Skin epidermis (tissue), 12 donors: ENCODE results near the gene CACNA2D3.
"Not testable (repeated sequence)": the region's sequence is repeated elsewhere in the genome, so short reads cannot be mapped to it uniquely, and the experiment has no call there.

ENCODE experiments used
- H3K27ac ChIP-seq, 21 experiments: fragments of 200-600 bp; sonication (generic) in 11 of 21; one replicate each; pipeline ENCODE4 v1.5.0; 2020; ENCODE audit warnings: mild to moderate bottlenecking in 3 of 21, inconsistent platforms in 2 of 21, moderate library complexity in 2 of 21
- H3K4me3 ChIP-seq, 7 experiments: fragments of 200-600 bp; sonication (generic) in 2 of 7; one replicate each; pipeline ENCODE4 v1.5.0; 2020; ENCODE audit warnings: inconsistent platforms in 2 of 7, mild to moderate bottlenecking in 2 of 7, moderate library complexity in 1 of 7

CACNA2D3 gene

DNA sequence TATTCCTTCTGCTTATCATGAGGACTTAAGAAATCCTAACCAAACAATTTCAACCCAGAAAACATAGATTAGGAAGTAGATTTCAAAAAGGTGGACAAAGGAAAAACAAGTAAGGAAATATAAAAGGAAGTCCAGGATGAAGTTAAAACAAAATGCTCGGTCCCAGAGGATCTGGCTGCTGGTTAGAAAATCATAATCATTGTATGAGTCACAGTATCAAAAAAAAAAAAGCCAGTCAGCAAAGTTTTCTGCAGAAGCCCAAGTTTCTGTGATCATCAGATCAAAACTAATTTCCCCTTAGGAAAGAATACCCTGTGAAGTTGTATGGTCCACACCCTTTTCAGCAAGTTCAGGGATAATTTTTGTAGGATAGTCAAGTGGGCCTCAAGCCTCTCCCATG is 848.5 kb downstream of the CACNA2D3 start:
- peak overlapping the region in 3 of 21 experiments; percentile 46 to 67 (median 66) for H3K27ac ChIP-seq
- H3K4me3 ChIP-seq, result no peak overlapping the region

DNA sequence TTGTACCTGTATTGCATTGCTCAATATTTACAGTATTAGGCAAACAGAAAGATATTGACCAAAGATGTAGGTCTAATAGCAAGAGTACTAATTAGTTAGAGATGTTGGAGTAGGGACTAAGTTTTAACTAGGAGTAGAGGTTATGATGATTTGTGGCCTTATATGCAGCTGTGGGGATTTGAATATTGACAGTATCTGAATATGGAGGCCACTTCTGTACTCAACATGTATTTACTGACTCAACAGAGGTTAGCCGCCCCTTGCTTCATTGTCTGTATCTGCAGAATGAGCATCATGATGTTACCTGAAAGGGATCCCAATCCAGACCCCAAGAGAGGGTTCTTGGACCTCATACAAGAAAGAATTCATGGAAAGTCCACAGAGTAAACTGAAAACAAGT is 855.1 kb downstream of the CACNA2D3 start:
- no peak overlapping the region for H3K4me3 ChIP-seq
- no peak overlapping the region for H3K27ac ChIP-seq

DNA sequence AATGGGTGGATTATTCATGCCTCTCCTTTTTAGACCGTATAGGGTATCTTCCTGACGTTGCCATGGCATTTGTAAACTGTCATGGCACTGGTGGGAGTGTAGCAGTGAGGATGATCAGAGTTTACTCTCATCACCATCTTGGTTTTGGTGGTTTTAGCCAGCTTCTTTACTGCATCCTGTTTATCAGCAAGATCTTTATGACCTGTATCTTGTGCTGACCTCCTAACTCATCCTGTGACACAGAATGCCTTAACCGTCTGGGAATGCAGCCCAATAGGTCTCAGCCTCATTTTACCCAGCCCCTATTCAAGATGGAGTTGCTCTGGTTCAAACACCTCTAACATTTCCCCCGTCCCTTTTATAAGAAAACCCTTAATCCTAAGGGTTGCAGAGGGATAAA is 855.6 kb downstream of the CACNA2D3 start:
- not testable (repeated sequence) for H3K27ac ChIP-seq, H3K4me3 ChIP-seq

DNA sequence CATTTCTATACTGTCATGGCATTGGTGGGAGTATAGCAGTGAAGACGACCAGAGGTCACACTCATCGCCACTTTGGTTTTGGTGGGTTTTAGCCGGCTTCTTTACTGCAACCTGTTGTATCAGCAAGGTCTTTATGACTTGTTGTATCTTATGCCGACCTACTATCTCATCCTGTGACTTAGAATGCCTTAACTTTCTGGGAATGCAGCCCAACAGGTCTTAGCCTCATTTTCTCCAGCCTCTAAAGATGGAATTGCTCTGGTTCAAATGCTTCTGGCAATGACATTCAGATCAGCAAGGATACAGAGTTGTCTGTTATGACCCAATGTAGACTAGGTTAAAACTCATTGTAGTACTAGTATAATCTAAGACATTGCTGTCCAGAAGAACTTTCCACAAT is 860.5 kb downstream of the CACNA2D3 start:
- no peak overlapping the region for H3K27ac ChIP-seq
- H3K4me3 ChIP-seq, result no peak overlapping the region

DNA sequence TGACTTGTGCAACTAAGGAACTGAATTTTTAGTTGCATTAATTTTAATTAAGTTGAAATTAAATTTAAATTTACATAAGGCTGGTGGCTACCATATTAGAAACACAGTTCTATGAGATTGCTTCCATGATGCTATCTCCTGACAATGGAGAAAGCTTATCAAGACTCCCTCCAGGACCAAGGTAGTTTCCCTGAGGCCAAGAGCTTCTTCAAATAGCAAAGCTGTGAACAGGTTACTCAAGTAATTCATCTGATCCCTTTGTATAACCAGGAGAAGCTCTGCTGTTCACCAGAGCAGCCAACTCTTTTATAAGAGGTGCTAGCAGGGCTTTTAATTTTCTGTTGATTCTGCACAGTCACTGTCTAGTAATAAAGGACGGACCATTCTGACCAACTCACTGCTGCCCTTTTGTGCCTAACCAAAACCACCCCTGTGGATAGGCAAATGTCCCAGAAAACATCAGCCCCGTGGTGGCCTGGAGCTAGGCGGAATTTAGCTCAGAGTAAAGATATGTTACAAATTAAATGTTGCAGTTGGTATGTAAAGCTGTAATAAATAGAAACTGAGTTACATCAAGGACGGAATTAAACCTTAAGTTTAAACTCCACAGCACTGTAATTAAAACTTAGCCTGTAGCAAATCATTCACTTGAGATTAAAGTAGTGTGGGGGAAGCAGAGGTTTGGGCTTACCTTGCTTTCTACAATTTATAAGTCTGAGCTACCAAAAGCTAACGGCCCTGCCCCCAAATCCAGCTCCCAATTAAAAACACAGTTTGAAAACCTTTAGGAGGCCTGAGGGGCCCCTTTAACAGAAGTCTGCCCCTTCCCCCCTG is 861.1 kb downstream of the CACNA2D3 start:
- no peak overlapping the region for H3K27ac ChIP-seq

DNA sequence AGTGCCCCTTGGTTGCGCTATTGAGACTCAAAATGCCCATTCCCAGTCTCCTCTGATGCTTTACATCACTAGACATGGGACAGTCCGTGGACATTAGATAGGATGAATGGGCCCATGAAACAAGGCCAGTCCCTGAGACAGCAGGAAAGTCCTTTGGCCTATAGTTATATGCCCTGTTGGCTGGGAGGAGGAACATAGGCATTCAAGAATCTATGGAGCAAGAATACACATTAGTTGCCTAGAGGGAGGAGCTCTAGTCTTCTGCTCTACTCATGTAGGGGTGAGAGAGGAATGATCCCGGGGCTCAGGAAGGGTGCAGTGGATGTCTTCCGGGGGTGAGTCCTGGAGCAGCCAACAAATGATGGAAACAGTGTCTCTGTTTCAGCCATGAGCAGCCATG is 863.5 kb downstream of the CACNA2D3 start:
- peak overlapping the region in 1 of 21 experiments; percentile 34 for H3K27ac ChIP-seq
- no peak overlapping the region for H3K4me3 ChIP-seq

More for the DNA sequence above, 861.1 kb downstream of the CACNA2D3 start:
- no peak overlapping the region for H3K4me3 ChIP-seq

DNA sequence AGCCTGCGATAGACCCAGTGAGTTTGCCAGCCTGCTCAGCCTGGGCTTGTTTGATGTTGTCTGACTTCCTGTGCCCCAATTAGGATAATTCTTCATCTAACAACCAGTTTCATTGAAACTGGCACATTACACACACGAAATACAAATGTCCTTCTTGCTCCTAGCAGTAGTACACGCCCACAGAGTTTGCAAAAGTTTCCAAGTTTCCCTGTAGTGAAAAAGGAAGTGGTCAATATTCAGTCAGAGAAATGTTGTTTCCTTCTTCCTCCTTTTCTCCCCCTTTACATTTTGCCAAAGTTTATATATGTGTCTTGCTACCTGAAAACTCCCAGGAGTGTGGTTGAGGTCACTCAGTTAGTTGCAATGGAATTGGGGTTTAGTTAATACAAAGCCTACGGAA is 863.9 kb downstream of the CACNA2D3 start:
- Histone ChIP-seq H3K4me3 (no peak overlapping the region), H3K27ac (peak overlapping the region in 1 of 21 experiments; percentile 34)

DNA sequence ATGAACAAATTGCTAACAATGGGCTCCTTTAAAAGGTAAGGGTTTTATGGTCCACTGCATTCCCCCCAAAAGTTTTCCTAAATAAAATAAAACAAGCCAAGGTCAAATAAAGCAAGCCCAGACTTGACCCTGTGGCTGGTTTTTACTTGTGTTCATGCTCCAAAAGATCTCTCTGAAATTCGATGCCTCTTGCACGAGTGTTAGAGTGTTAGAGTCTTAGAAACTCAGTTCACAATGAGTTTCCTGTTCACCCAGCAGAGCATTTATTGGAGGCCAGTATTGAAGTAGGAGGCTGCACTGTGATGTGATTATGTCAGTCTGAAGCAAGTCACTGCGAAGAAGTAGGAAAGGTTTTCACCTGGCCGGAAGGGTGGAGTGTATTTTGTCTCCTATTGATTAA is 865.4 kb downstream of the CACNA2D3 start:
- peak overlapping the region in 4 of 21 experiments; percentile 55 to 63 (median 59) for H3K27ac ChIP-seq
- H3K4me3 ChIP-seq, result no peak overlapping the region

DNA sequence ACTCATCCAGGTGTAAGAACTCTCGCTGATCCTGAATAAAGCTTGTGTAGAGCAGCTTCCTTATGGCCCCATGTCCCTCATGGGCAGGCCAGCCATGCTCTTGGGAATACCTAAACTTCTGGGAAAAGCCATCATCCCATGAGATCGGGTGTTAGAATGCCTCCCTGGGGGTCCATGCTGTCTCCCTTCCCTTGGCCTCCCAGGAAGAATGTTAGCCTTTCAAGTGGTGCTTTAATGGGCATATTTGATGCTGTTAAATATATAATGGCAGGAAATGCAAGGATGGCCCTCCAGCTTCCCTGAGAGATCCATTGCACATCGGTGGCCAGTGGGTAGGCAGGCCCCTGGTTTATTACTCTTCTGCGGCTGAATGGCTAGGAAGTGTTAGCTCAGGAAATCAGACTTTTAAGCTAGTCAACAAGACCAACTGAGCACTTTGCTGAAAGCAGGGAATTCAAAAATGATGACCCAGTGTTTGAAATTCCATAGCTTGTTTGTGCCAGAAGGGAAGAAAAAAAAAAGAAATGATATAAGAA is 866.0 kb downstream of the CACNA2D3 start:
- no peak overlapping the region for H3K4me3 ChIP-seq
- H3K27ac ChIP-seq, result peak overlapping the region in 9 of 21 experiments; percentile 7 to 63 (median 45)

DNA sequence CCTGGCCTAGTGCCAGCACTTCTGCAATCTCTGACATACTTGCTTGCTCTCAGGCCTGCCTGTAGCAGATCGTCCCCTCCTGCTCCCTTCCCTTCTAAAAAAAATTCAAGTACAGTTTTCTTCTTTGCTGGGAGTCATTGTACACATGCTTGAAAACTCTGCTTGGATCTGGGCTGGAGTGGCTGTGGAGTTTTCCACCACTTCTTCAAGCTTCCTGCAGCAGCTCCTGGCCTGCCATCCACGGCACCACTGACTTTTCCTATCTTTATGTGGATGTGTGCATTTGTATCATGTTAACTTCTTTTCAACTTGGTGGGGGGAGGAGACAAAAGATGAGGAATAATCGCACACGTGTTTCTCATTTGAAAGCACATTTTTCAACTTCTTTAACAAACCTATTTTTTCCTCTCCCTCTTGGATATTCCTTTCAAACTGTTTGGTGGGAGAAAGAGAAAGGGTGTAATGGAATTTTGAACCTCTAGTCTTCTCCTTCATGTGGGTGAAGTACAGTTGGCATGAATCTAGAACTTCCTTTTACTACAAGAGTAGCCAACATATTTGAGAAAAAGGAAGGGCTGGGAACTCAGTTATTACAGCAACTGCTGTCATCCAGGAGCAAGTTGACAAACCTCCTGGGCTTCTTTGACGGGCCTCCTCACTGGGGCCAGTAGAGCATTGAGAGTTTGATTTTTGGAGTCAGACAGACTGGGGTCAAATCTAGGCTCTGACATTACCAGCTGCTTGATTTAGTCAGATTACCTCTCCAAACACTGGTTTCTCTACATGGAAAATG is 866.7 kb downstream of the CACNA2D3 start:
- peak overlapping the region in 10 of 21 experiments; percentile 7 to 63 (median 45) for H3K27ac ChIP-seq

DNA sequence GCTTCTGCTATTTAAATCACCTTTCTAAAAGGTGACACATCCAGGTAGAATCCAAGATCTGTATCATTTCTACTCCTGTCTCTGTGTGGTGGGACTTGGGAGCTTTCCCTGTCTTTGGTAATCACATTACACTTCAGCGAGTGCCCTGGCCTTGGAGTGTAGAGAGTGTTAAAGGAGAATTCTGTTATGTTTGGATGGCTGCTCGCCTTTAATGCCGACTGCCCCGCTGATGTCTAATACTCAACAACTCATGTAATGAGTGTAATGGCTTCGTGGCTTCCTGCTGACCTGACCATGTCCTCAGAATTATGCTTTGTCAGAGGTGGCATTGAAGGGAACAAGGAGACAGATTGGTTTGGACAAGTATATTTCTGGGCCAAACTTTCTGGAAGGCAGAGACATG is 871.8 kb downstream of the CACNA2D3 start:
- H3K27ac ChIP-seq, result no peak overlapping the region
- no peak overlapping the region for H3K4me3 ChIP-seq

More for the DNA sequence above, 866.7 kb downstream of the CACNA2D3 start:
- no peak overlapping the region for H3K4me3 ChIP-seq

DNA sequence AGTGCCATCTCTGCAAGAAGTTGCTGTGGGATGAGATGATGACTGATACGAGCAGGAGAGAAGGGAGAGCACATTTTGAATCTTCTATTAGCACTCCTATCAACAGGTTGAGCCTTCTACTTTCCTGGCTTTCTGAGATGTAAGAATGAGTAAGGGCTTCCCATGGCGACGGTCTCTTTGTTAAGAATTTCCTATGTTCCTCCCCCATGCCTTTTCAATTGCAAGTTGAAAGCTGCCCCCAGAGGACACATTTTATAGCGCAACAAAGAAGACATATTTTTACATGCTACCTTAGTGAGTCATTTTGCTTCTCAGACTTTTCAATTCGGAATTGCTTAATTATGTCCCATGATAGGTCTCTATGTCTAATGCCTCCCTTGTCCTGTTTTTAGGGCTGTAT is 876.8 kb downstream of the CACNA2D3 start:
- Histone ChIP-seq H3K4me3 (no peak overlapping the region), H3K27ac (peak overlapping the region in 4 of 21 experiments; percentile 22 to 57 (median 34))

DNA sequence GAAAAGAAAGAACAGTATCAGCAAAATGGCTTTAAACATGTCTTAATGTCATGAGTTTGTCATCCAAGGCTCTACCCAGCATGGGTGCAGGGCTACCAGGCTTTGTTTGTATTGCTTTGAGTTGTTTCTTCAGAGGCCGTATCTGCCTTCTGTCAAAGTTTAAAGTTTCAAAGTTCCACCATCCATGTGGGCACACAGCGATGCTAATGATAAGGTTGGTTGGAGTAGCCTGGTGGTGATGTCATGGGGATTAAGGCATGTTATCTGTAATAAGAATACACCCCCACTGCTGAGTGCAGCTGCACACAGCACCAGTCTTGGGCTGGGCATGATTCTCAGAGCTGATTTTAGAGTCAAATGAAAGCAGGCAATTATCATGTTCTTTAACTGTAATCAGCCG is 877.5 kb downstream of the CACNA2D3 start:
- H3K4me3 ChIP-seq, result no peak overlapping the region
- peak overlapping the region in 6 of 21 experiments; percentile 8 to 57 (median 34) for H3K27ac ChIP-seq

DNA sequence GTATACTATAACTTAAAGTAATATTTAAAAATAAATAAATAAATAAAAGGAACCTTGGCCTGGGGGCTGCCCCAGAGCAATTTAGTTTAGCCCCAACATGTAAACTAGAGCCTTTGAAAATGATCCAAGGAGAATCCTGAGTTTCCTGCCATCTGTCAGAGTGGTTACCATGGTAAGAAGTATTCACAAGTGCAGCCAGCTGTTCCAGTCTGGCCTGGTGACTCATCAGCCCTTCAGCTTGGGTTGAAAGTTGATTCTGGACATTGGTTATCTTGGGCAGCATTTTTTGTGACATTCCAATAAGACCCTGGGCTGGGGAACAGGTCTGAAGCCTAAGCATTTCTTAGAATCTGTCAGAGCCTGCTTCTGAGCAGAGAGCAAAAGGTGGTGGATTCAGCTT is 878.2 kb downstream of the CACNA2D3 start:
- Histone ChIP-seq H3K27ac (no peak overlapping the region), H3K4me3 (no peak overlapping the region)

DNA sequence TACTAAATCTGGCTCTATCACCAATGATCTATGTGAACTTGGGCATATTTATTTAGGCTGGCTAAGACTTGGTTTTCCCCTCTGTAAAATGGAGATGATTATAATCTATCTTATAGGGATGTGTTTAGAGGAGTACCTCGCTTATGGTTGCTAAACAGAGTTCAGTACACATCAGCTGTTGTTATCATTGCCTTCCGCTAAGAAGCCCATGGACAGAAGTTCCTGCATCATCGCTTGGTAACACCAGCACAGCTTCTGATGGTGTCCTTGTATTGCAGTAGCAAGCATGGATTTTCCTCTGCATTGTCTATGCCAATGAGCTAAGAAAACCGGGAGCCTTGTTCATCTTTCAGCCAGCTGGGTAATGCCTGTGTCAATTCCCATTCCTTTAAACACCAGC is 878.6 kb downstream of the CACNA2D3 start:
- Histone ChIP-seq H3K27ac (no peak overlapping the region), H3K4me3 (no peak overlapping the region)

DNA sequence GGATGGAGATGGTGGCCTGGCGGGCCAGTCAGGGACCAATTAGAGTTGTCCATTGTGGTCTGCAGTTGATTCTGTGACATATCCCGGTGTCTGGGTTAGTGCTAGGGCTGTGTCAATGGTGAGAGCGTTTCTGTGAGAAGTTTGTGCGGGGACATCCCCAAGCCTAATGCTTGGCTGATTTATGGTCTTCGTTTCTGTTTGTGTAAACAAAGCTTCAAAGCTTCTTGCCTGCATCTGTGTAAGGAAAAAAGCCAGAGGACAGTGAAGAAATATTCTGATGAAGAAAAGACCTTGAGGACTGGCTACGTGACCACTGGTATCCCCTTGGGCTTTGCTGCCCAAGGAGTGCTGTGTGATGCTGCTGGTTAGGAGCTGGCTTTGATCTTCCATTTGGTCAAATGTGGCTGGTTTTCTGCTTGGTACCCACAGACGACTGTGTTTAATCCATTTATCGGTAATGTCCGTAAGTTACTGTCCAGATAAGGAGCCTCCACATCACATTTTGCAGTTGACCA is 880.1 kb downstream of the CACNA2D3 start:
- Histone ChIP-seq H3K4me3 (no peak overlapping the region), H3K27ac (no peak overlapping the region)

DNA sequence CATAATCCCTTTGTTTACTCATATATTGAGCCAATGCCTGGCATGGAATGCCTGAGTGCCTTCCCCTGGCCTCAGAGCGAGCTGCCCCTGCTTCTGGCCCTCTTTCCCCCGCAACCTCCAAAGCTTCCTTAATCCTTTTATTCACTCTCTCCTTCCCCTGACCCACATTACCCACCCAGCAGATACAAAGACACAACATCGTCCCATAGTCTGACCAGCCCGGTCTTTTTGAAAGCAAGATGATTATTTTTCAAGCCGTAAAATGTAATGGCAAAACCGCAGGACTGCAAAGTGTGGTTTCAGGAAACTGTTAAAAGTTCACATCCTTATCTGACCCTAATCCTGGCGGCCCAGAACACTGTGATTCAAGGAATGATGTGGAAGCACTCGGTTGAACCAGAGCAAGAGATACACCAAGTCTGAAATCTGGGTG is 883.9 kb downstream of the CACNA2D3 start:
- H3K27ac ChIP-seq, result no peak overlapping the region
- no peak overlapping the region for H3K4me3 ChIP-seq

DNA sequence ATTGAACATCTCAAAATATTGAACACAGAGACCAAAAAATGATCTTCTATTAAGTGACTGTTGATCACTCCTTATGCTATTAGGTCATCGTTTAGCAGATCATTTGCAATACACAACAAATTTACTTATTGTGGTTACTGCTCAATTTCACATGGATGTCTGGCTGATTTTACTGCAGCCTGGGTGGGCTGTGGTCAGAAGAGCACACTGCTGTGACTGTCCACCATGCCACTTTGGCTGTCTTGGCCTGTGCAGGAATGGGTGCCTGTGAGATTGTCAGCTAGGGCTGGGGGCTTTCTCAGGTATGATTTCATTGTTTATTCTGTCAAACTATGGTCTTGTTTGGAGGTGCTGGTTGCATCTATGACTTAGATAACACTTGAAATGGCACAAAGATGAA is 885.6 kb downstream of the CACNA2D3 start:
- no peak overlapping the region for H3K27ac ChIP-seq
- H3K4me3 ChIP-seq, result no peak overlapping the region

DNA sequence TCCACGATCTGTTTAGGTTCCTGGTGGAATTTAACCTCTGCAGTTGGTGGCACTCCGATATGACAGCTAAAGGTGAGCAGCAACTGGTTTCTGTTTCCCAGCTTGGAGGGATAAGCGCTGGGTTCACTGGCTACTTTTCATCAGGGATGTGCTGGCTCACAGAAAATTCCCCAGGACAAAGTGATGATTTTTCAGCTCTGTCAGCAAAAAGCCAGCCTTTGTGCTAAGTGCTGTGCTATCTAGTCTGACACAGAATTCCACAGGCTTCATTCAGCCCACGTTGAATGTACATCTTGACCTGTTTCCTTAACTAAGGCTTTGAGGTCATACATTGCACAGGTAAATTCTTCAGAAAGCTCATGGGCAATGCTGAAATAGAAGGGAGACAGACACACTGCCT is 887.0 kb downstream of the CACNA2D3 start:
- Histone ChIP-seq H3K27ac (no peak overlapping the region), H3K4me3 (no peak overlapping the region)

DNA sequence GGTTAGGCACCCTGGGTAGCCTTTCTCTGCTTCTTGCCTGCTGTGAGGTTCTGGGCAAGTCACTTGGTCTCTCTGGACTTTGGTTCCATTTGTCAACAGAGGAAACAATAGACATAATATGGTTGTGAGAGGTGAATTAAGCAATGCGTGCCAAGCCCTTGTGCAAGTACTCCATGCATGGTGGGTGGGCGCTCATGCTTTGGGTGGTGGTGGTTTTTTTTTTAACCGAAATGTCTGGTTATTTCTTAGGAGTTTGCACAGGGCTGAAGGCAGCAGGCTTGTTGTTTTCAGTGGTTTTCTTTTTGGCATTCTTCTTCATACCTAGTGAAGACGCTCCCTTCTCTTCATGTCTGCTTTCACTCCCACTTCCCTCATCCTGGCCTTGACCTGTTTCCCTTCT is 889.7 kb downstream of the CACNA2D3 start:
- Histone ChIP-seq H3K27ac (no peak overlapping the region), H3K4me3 (no peak overlapping the region)
